HG03135 (cell line): ENCODE measurements around the gene NPC2.
A peak's percentile ranks its signal among the peaks of the same experiment; 100 is the strongest.
"Not testable (repeated sequence)": the region's sequence is repeated elsewhere in the genome, so short reads cannot be mapped to it uniquely, and the experiment has no call there.

Experiments
- ATAC-seq: cut with Tn5 transposase; IDR thresholded peaks from one replicate; pipeline ENCODE4 v1.9.1; 2021; ENCODE audit warnings: mild to moderate bottlenecking, moderate library complexity; ENCODE audit not compliant: unreplicated experiment

The NPC2 gene

DNA sequence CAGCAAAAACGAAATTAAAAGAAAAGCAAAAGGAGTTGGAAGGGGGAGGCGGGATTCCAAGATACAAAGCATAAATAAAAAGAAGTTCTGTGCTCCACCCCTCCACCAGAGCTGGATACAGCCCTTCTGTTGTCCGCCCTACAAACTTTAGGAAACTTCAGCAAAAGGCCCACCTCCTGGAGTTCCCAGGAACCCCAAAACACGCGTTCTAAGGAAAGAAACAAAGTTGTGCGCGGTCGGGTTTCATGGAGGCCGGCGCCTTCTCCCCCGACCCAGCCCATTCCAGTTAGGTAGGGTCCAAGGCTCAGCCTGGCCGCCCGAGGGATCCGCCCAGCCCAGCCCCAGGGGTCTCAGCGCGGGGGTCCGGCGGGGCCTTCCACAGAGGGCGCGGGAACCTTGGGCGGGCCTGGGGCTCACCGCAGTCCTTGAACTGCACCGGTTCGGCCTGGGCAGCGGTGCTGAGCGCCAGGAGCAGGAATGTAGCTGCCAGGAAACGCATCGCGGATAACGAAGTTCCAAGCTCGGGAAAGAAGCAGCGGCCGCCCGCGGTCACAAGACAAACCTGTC is at the start of gene NPC2:
Gene NPC2 (minus strand): TSS at position 530 of the 567 bp plus-strand sequence. CDS start 31 bp downstream, at position 499.
- peak; percentile 19 for ATAC-seq

DNA sequence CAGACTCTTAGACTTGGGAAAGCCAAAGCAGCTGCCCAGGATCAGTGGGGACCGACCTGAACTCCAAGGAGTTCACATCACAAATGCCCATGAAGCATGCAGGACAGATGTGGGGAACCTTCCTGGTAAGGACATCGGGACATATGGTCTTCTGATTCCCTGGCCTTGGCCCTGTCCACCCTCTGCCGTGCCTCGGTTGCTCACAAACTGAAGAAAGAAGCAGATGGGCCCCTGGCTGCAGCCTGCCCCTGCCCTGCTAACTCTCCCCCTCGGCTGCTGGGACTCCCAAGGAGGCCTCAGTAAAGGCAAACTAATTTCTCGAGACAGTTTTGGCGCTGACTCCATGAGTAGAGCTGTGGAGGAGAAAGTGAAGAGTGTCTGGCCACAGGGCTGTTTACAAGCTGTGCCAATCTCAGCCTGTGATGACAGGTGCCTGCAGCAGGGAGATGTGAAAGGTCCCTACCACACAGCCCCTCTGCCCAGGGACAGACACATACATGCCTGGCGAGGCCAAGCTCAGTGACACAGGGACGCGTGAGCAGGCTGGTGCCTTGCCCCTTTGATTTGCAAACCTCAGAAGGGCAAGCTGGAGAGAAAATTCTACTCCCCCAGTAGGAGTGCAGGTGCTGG is 49.1 kb upstream of the NPC2 start:
- ATAC-seq, result no peak

DNA sequence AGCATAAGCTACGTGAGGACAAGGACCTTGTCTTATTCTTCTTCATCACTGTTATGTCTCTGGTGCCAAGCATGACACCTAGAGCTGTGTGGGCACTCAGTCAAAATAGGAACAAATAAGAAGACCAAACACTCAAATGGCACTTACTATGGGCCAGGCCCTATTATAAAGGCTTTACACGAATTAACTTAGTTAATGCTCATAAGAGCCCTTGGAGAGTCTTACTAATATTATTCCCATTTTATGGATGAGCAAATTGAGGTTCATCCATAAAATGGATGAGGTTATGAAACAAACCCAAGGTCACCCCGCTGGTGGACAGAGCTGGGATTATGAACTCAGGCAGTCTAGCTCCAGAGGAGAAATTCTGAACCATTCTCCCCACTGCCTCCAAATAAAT is 48.1 kb upstream of the NPC2 start:
- ATAC-seq, result no peak

DNA sequence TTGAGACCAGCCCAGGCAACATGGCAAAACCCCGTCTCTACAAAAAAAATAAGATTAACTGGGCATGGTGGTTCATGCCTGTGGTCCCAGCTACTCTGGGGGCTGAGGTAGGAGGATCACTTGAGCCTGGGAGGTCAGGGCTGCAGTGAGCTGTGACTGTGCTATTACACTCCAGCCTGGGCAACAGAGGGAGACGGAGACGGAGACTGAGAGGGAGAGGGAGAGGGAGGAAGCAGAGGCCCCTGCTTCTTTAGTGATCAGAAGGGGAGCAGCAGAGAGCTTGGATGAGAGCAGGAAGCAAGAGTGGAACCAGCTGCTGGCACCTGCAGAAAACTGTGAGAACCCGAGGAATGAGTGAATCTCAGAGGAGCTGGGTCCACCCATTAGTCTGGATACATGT is 46.4 kb upstream of the NPC2 start:
- no peak for ATAC-seq

DNA sequence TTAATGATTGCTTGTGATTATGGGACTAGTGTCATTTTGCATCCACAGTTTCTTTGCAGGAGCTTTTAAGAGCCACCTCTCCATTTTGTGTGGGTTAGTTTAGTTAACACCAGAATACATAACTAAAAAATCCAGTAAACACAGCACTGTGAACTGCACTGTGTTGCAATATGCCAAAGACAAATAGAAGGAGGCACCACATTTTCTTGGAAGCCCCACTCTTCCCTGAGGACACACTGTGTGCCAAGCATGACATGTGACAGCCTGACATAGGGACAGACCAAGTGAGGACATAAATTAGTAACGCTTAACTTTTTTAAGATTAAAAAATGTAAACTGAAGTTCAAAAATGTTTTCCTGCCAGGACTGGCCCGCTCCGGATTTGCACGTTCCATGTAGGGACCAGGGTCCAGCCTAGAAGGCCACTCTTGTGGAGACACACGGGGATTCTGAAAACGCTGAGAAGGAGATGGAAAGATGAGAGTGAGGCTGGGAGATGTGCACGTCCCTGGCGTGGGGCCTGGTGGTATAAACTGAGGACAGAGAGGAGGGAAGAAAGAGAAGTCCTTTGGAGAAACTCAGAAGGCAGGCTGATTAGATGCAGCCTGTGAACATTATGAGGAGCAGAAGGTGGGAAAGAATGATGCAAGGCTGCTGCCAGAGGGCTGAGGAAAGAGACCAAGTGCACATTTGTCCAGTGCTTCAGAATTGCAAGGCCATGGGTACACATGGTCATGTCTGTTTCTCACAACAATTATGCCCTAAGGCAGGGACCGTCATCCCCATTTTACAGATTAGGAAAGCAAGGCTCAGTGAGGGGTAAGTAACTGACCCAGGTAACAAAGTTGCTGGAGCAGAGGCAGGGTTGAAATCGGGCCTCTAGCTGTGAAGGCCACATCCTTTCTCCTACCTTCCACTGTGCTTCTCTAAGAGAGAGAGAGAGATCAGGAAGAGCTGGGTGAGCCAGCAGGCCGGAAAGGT is 45.6 kb upstream of the NPC2 start:
- ATAC-seq, result no peak

DNA sequence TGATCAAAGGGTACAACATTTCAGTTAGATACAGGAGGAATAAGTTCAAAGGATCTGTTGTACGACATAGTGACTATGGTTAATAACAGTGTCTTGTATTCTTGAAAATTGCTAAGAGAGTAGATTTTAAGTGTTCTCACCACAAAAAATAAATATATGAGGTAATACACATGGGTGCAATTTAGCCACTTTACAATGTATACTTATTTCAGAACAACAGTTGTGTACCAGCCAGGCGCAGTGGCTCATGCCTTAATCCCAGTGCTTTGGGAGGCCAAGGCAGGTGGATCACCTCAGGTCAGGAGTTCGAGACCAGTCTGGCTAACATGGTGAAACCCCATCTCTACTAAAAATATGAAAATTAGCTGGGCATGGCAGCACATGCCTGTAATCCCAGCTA is 43.2 kb upstream of the NPC2 start:
- ATAC-seq, result not testable (repeated sequence)

DNA sequence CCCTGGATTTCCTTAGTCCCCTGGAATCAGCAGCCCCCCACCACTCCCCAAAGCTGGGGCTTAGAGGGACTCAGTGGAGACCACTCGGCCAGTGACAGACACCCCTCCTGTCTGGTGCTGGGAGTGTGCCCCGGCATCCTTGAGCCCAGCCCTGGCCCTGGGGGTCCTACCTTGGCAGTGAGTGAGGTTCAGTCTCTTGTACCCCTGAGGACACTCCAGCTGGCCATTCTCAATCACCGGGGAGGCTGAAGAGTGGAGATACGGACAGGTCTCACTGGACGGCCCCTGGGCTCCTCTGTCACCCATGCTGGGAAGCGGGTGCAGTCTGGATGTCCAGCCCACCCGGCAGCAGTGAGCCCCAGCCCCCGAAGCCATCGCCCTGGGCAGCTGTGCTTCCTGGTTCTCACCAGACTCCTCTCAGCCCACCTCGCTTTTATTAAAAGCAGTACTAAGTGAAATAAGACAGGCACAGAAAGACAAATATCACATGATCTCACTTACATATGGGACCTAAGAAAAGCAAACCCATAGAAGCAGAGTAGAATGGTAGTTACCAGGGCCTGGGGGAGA is 42.7 kb upstream of the NPC2 start:
- no peak for ATAC-seq

DNA sequence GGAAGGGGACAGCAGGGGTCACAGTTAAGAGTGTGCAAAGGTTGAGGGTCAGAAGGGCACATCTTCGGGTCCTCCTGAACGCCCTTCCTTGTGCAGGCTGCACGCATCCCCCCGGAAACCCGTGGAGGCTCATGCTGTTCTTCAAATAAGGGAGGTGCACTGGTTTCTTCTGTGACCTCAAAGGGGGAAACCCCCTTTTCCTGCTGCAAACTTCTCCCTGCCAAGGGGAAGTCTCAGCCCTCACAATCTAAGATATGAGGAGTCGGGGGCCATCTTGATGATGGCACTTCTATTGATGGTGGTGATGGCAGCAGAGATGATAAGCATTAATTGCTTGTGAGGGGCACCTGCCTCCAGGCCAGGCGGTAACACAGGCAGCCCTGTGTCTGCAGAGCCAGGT is 40.5 kb upstream of the NPC2 start:
- ATAC-seq, result no peak

DNA sequence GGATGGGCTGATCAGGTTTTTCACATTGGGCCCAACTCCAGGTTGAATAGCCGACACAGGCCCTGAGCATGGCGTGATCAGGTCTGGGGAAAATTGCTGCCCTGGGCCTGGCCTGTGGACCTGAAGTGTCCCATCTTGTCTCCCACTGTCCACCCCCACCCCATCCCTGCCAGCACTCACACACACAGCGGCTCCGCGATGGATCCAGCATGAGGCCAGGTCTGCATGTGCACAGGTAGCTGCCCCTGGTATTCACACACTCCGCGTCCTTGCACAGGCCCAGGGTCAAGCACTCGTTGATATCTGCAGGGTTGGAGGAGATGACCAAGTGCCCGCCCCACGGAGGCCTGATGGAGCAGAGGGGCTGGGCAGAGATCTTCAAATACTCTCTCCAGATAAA is 39.1 kb upstream of the NPC2 start:
- no peak for ATAC-seq

DNA sequence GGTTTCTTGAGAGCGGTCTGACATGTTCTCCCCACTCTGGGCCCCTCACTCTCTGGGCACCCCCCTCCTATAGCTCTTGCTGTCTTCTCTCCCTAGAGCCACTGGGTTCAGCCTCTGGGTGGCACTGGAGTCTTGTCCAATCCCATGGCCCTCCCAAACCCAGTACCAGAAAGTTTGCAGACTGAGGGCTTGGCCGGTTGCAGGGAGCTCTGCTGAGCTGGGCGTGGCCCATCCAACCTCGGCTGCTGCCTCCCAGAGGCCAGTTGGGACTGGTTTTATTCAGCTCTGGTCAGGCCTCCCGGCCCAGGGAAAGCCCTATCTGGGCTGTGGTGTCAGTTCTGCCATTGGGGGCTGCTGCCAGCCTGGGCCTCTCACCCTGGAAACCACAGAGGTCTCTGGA is 38.4 kb upstream of the NPC2 start:
- ATAC-seq, result no peak

DNA sequence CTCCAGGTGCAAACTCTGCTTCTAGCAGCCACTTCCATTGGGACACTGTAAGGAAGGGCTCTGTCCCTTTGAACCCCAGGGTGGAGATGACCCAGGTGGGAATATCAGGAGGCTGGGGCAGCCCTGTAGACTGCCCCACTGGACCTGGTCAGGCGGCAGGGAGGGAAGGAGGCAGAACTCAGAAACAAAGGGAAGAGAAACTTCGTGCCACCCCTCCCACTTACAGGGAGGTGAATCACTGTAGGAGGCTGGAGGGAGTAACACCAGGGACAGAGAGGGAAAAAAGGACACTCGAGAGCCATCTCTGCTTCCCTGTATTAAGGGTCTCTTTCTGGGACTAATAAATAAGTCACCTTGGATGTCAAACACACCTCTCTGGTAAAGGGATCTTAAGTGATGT is 37.9 kb upstream of the NPC2 start:
- ATAC-seq, result no peak

DNA sequence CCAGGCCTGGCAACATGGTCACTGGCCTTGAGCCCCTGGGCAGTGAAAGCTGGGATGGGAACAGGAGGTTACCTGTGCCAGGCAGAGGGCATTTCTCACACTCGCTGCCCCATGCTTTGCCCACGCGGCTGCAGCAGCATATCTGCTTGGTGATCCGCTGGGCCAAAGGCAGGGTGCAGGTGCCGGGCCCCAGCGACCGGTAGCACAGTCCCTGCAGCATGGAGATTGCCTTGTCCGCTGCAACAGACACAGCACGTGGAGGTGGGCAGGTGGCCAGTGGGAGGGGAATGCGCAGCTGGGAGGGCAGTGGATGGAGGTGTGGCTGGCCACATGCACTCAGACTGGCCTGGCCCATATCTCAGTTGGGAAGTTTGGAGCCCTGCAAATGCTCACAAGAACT is 35.8 kb upstream of the NPC2 start:
- ATAC-seq, result no peak

DNA sequence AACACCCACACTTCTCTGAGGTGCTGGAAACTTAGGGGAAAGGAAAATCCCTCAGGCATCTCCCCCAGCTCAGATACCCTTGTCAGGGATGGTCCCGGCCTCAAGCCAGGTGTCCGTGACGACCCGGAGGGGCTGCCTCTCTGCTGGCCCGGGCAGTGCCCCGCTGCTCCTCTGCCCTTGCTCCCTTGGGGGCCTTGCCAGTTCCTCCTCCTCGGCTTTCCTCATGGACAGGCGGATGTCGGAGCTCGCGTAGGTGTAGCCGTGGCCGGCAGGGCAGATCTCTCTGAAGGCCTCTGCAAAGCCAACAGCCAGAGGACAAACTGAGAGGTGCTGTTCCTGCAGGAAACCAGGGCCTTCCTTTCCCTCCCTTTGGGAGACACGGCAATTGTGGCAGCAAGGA is 35.3 kb upstream of the NPC2 start:
- no peak for ATAC-seq

DNA sequence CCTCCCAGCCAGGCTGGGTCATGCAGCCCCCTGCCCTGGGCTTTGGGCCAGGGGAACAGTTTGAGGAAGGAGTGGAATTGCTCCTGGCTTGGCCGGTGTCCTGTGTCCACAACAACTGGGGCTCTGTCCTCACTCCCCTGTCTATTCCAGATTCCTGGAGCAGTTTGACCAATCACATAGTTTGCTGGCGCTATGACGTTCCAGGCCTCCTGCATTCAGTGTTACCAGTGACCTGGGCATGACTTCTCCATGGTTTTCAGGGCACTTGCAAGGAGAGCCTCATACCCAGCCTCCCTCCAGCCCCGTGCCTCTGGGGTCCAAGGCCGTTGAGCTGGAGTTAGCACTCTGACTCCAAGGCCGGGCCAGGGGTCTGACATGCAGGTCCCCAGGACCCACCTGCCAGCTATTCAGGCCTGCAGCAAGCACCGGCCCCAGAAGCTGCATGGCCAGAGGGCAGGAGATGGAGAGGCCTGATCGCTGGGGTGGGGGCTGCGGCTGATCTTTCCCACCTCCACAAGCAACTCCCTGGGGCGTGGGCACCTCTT is 34.7 kb upstream of the NPC2 start:
- no peak for ATAC-seq

DNA sequence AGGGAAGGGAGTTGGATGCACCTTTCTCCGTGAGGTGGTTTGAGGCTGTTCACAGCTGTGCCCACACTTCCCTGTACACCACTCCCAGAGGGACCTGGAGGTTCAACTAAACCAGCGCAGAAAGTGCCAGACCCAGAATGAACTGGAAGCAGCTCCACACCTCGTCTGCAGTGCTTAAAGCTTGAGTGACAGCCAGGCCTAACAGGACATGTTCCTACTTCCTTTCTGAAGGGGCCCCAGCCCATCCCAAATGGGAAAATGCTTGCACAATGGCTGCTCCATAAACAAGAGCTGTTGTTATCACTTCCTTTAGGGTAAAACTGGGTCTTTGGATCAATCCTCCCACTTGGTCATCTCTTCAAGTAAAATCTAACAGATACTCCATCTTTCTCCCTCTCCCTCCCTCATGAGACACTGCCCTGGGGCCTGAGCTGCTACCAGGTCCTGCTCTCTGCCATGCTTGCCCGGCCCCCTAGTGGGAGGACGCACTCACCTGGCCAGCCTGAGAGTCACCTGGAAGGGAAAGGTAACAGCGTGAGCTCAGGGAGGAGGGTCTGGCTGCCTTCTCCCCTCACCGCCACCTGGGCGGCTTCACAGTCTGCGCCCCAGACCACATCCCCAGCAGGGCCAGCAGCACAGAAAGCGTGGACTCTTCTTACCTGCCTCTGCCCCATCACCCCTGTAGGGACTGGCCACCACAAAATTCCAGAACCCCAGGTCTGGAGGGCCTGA is 33.9 kb upstream of the NPC2 start:
- ATAC-seq, result no peak

DNA sequence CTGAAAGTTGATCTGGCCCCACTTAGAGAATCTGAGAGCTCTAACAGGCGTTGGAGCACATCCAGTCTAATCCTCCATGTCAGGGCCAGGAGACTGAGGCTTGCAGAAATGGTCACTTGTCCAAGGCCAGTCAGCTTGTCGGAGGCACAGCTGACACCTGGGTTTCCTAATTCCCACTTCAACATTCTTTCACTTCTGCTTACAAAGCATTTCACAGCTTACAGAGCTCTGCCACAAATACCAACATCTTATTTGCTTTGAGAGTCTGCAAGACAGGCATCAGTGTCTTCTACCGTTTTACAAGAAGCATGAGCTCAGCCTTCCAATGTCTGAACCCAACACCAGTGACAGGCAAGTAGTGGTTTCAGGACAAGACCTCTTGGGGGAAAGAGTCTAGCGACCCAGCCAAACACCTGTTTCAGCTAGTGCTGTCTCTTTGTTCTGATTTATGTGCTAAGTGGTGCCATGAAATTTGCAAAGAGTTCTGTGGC is 32.3 kb upstream of the NPC2 start:
- ATAC-seq, result no peak

DNA sequence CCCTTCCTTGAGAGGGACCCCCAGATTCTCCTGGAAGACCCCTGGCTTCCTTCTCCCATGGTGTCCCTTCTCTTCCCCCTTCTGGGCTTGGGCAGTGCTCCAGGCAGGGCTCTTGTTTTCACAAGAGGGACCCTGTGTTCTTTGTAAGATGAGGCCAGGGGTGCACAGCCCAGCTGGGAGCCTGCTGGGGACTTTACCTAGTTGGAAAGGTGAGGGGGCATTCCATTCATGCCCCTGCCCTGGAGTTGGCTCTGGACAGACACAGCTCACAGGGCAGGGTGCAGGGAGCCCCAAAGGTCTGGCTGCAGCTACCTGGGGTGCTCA is 31.7 kb upstream of the NPC2 start:
- no peak for ATAC-seq

DNA sequence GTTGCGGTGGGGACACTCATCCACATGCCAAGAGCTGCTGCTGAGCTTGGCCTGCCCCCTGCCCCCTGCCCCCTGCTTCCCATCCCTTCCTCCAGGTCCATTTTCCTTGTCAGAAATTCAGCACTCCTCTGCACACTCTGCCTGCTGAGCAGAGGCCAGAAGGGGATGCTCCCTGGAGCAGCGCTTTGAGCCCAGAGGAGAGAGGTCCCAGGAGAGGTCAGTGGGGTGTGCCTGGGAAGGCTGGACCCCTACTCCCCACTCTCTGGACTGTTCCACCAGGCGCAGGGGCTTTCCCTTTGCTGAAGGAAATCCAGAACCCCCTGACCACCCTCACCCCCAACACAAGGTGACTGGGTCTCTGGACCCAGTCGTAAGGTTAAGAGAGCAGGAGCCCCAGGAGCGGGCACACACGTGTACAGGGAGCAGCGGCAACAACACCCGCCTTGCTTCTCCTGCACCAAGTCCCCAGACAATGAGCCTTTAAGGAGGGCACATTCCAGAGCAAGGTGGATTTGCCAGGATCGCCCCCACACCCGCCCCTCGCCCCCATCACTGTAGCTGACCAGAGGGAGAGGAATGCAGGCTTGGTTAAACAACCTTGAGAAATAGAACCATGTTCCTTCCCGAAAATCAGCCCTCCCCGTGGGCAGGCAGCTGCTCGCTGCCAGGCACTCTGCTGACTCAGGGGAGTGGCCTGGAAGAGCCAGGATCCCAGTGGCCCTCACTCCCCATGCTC is 31.1 kb upstream of the NPC2 start:
- no peak for ATAC-seq

DNA sequence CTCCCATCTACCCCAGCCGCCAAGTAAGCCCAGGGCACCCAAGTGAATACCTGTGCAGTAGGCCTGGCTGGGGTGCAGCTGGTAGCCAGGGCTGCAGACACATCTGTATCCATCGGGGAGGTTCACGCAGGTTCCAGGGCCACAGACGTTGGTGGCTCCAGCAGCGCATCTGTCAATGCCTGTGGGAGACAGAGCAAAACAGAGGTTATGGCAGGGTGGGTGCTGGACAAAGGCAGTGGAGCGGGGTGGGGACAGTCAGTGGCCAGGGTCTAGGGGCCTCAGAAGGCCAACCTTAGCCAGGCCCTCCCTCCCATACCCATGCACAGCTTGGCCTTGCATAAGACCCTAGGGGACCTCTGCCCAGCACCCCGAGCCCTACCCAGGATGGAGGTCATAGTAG is 29.6 kb upstream of the NPC2 start:
- ATAC-seq, result no peak

DNA sequence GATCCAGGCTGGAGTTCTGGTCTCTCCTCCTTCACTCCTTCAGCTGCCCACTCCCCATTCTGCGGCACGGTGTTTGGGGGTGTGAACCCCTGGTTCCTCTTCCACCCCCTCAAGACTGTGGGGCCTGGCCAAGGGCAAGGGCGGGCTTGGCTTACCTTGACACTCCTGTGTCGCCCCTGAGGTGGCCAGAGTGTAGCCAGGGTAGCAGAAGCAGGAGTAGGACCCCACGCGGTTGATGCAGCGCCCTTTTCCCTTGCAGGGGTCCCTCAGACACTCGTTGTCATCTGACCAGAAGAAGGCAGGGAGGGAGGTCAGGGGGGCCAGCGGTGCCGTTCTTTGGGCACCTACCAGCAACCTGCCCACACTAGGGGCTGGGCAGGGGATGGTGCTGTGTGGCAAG is 28.7 kb upstream of the NPC2 start:
- no peak for ATAC-seq
